HG03039 (cell line): ENCODE measurements around the gene ZNF41.
A peak's percentile ranks its signal among the peaks of the same experiment; 100 is the strongest.
"Not testable (repeated sequence)": the region's sequence is repeated elsewhere in the genome, so short reads cannot be mapped to it uniquely, and the experiment has no call there.

ENCODE experiments used
- ATAC-seq: cut with Tn5 transposase; IDR thresholded peaks from one replicate; pipeline ENCODE4 v1.9.1; 2021; ENCODE audit warnings: mild to moderate bottlenecking, moderate library complexity; ENCODE audit not compliant: unreplicated experiment

The ZNF41 gene

DNA sequence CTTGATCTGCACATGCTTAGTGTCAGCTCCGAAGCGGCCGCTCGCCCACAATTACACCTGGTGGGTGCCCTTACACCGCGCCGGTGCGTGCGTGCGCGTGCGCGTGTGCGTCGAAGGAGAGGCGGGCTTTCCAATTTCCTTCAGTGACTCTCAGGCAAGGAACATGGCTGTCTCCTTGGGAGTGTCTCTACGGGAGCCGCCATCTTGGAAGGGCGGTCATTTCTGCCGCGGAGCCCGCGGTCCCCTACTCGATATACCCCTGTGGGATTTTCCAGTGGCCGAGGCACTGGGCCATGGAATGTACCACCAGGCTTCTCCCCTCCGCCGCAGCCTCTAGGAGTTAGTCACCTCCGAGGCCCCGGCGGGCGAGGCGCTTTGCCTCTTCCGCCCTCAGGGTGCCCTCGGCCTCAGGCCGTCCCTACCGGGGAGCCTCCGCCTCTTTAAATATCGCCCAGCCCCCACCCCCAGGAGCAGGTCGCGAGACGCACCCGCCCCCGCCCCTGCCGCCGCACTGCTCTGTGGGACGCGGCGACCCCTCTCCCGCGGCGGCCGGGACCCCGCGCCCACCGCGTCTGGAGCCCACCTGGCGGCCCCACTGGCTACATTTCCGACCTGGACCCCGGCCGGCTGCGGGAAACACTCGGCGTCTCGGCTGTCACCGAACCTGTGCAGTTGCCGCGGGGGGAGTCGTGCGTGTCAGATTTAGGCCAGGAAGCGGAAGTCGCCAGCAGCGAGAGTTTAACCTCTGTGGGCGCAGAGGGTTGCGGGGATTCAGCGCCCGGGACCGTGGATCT is at the start of gene ZNF41:
TSS of gene ZNF41 (minus strand) at position 711 of the 794 bp plus-strand sequence. CDS start 15,741 bp downstream, outside the sequence.
- peak; percentile 91 for ATAC-seq

DNA sequence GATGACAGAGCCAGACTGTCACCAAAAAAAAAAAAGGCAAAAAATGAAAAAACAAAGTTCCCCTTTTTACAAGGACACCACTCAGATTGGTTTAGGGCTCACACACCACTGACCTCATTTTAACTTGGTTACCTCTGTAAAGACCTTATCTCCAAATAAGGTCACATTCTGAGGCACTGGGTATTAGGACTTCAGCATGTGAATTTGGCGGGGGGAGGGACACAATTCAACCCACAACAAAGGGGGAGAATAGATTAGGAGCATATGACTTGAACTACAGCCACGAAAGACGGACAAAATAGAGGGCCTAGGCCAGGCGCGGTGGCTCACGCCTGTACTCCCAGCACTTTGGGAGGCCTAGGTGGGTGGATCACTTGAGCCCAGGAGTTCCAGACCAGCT is 47.0 kb upstream of the ZNF41 start:
- ATAC-seq, result no peak

DNA sequence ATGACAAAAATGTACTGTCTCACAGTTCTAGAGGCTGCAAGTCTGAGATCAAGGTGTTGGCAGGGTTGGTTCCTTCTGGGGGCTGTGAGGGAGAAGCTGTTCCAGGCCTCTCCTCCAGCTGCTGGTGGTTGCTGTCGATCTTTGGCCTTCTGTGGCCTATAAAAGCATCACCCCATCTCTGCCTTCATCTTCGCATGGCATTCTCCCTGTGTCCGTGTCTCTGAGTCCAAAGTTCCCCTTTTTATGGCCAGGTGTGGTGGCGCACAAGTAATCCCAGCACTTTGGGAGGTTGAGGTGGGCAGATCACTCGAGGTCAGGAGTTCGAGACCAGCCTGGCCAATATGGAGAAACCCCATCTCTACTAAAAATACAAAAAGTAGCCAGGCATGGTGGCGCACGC is 46.5 kb upstream of the ZNF41 start:
- ATAC-seq, result no peak

DNA sequence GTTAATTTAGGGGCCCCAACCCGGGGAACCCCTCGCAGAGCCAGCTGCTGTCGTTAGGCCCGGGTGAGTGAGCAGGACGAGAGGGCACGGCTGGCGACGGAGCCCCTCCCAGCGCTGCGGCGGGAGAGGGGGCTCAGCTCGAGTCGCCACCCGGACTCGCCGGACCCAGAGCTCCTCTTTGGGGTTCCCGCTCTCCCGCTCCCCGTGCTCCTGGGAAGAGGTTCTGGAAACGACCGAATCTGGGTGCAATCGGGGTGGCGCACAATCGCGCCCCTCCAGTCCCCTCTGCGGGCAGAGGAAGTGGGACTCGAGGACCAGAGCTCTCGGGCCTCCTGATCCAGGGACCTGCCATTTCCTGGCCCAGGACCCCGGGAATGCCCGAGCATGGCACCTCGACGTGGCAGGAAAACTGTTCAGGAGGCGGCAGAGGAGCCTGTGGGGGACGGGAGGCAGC is 40.7 kb upstream of the ZNF41 start:
- no peak for ATAC-seq

DNA sequence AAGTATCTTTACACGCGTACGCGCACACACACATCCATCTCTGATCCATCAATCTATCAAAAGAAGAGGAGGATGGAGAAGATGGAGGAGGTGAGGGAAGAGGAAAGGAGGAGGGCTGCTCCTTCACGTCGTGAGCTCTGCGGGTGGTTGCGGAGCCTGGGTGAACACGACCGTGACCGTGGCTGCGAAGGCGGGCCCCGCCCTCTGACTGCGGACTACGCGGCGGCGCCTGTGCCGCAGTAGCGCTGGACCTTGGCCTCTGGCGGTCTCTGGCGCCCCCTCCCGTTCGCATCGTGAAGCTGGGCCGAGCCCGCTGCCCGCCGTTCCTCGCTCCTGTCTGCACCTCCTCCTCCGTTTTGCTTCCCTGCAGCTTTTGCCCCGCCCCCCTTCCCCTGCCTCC is 40.3 kb upstream of the ZNF41 start:
- ATAC-seq, result peak; percentile 93

DNA sequence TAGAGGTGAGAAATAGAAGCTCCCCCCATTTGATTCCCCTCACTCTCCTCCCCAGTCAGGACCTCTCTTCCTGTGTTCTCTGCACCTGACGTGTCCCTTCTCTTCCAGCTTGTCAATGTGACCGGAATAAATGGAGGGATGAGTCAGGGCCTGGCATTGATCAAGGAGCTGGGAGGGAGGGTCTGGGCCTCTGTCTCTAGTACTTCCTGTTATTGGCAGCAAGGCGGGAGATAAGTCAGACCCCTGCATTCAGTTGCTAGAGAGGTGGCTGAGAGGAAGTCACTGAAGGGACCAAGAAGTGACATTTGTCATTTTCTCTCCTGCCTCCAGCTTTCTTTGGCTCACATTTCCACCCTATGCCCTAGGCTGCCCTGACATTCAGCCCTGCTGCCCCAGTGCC is 35.1 kb upstream of the ZNF41 start:
- no peak for ATAC-seq

DNA sequence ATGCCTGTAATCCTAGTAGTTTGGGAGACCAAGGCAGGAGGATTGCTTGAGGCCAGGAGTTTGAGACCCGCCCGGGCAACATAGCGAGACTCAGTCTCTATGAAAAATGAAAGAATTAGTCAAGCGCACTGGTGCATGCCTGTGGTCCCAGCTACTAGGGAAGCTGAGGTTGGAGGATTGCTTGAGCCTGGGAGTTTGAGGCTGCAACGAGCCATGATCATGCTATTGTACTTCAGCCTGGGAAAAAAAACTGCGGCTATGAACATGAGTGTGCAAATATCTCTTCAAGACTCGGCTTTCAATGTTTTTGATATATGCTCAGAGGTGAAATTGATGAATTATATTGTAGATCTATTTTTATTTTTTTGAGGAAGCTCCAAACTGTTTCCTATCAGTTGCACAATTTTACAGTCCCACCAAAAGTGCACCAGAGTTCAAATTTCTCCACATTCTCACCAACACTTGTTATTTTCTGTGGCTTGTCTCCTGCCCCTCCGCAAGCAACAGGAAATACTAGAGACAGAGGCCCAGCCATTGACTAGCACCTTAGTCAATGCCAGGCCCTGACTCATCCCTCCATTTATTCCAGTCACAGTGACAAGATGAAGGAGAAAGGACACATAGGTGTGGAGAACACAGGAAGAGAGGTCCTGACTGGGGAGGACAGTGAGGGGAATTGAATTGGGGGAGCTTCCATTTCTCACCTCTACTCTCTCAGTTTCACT is 33.1 kb upstream of the ZNF41 start:
- no peak for ATAC-seq

DNA sequence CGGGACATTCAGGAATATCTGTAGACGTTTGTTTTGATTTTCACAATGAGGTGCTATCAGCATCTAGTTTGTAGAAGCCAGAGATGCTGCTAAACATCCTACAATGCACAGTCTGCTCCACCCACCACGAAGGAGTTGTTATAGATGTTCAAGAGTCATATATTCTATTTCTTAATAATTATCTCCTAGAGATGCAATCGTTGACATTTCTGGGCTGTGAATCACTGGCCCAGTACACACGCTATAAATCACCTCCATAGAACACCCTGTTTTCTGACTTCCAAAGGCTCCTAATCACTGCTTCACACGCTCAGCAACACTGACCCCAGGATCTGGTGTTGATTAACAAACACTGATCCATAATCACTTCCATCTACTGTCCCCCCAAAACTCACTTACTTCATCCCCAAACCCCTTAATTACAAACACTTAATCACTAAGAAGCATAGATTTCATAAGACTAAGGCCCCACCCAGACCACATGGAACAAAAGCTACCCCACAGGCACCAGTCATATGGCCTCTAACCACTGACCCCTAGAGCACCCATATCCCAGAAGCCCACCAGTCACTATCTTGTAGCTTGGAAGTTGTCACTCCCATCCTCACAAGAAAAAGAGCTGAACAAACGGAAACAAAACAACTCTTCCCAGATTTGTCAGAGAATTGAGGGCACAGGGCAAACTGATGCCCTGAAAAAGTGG is 31.7 kb upstream of the ZNF41 start:
- no peak for ATAC-seq

DNA sequence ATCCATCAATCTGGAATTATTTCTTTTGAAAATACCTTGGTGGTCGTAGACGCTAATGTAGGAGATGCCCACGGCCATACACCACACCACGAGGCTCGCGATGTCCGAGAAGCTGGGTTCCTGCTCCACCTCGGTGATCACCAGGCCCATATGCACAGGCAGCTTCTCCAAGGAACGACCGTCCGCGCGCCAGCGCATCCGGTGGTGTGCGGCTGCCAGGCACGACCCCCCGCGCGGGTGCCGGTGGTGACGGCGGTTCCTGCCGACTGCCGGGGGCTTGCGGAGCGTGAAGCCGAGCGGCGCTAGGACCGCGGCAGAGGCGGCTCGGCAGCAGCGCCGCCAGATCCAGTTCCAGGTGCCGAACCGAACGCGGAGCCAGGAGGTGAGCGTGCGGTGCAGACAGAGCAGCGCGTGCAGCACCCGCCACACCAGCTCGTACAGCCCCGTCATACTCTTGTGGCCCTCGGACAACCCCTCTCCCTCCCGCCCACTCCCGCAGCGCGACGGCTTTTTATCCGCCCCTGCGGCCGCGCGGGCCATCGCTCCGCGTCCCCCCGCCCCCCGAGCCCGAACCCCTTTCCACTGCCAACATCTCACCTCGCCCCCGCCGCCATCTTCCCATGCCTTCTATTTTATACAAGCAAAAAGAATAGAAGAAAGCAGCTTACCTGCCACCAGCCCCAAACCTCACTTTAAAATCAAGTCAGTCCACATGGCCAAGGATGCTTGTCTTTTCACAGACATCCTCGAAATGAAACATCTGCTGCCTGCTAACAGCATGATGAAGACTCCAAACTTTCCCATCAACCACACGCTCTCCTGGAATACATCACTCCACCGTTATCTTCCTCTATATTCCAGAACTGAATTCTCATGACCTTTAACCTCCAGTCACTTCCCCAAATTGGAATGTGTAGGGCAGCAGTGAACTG is 30.3 kb upstream of the ZNF41 start:
- not testable (repeated sequence) for ATAC-seq

DNA sequence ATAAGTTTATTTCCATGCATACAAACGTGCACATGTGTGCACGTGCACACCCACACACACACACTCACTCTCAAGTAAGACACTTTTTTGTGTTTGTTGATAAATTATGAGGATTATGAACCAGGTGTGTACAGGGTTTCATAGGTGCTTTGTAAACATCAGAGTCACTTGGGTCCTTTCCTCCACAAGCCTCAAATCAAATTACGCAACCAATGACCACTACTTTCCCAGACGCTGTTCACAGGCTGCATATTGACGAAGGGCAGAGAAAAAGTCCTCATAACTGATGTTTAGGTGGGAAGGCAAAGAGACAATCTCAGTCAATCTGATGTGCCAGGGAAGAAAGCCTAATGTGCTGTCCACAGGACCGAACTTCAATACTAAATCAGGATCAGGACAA is 29.4 kb upstream of the ZNF41 start:
- not testable (repeated sequence) for ATAC-seq

DNA sequence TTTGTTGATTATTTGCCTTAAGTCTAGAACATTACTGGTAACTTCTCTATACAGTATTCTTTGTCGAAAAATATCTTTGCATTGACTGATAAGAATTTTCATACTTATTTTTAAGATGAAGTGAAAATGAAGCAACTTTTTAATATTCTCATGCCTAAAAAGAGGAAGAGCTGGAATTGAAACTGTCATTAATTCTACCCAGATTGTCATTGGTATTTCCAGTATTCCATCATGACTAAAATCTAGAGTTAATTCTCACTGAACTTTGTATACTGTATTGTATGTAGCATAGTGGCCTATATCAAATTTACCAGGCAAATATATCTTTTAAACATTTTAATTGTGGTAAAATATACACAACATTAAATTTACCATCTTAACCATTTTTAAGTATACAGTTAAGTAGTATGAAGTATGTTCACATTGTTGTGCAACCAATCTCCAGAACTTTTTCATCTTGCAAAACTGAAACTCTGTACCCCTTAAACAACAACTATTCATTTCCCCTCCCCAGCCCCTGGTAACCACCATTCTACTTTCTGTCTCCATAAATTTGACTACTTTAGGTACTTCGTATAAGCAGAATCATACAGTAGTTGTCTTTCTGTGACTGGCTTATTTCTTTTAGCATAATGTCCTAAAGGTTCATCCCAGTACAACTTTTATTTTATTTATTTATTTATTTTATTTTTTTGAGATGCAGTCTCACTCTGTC is 24.3 kb upstream of the ZNF41 start:
- no peak for ATAC-seq

DNA sequence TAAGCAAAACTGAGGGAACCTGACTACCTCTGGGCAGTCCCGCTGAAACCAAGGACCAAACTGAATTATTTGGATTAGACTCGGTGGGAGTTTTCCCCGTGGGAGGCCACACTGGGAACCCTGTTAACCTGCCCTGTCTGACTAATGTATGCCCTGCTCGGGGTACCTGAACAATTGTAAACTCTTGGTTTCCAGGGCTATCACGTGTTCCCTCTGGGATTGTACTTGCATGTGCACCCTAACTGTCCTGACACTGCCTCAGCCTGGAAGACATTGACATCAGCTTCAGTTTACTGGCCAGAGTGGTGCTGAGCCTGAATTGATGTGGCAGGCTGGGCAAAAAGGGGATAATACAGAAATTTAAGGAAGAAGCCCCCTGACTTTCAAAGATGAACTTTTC is 20.1 kb upstream of the ZNF41 start:
- no peak for ATAC-seq

DNA sequence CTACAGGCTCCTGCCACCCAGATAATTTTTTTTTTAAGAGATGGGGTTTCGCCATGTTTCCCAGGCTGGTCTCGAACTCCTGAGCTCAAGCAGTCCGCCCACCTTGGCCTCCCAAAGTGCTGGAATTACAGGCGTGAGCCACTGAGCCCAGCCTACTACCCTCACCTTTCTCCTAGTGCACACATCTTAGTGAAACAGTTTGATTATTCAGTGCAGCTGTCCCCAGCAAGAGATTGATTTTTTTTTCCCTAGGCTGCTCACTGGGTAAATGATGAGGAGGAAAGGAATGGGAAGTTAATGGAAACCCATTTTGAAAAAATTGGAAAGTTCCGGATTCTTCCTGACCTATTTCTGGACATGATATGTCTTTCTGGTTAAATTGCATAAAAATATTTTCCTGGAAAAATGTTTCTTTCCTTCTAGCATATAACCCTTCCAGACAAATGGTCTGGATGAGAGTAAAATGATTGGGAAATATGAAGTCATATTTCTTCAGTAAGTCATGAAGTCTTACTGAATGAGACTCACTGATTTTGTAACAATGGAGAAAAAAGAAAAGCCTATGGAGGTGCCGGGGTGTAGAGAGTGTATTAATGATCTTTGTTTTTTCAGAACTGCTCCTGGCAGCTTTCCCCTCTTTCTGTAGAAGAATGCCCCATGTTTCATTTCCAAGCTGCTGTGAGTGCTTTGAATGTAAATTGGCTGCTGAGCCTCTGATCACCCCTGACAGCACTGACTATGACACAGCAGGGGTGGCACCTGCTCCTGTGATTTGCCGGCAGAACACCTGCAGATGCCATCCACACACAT is 19.5 kb upstream of the ZNF41 start:
- no peak for ATAC-seq

DNA sequence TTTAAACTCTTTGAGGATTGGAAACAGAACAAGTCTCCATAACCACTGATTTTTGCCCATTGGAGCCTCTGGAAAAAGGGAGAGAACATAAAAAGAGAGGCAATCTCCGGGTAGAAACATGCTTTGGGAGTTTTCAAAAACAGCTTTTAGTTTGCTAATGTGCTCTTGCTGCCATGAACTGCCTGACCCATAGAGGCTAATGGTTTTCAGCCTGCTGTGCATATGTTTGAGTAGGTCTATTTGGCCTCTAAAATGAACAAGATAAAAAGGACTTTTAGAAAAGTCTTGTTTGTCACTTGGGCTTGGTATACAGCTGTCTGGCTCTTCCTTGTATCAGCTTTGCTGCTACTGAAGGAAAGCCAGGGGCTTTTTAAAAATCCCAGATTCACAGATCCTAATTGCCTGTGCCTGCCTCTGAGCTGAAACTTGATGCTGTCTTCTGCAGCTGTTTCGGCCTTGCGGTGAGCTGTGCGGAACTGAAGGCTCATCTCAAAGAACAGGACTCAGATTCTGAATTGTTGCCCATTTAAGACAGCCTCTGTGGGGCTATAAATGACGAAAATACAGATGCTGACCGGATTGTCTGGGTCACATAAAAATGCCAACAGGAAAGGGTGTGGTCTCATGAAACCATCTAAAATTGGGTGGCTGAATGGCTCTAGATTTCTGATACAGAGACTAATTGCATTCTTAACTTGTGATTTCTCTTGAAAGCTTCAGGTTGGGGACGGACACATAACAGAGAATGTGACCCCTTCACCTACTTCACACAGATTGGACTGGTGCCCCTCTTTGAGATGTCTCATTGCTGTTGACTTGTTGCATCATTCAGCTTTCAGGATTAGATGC is 18.4 kb upstream of the ZNF41 start:
- ATAC-seq, result no peak

DNA sequence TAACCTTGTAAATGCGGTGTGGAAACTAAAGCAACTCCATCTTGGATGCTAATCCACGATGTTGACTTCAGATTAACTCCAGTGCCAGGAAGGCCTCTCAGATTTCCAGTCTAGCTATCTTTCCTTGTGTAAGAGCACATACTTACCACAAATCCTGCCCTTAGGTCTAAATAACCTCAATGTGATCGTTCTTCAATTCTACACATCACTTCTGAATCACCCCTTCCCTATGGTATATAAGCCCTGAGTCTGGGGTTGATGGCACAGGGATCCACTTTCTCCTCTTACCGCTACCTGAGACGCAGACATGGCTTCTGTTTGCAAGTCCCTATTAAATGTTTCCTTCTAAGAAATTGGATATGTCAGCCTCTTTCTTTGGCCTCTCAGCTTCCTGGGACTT is 17.5 kb upstream of the ZNF41 start:
- ATAC-seq, result no peak

DNA sequence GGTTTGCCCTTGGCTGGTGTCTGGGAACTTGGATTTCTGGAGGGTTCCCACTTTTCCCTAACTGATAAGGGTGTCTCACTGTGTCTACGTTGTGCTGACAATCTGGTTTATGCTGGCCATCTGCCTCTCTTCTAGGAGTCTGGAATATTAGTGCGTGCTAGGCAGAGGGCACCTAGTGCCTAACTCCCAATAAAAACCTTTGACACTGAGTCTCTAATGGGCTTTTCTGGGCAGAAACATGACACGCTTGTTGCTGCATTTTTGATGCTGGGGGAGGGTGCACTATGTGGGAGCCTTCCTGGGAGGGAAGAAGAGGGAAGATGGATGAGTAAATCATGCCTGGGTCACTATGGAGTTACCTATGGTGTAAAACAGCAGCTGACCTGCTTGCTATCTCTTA is 16.3 kb upstream of the ZNF41 start:
- ATAC-seq, result no peak

DNA sequence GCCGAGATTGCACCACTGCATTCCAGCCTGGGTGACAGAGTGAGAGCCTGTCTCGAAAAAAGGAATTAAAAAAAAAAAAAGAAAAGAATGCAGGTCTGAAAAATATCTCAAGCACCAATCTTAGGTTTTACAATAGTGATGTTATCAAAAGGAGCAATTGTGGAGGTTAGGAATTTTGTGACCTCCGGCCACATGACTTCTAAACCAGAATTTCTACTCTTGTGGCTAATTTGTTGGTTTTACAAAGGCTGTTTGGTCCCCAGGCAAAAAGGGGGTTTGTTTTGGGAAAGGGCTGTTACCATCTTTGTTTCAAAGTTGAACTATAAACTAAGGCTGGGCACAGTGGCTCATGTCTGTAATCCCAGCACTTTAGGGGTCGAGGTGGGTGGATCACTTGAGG is 15.4 kb upstream of the ZNF41 start:
- no peak for ATAC-seq

DNA sequence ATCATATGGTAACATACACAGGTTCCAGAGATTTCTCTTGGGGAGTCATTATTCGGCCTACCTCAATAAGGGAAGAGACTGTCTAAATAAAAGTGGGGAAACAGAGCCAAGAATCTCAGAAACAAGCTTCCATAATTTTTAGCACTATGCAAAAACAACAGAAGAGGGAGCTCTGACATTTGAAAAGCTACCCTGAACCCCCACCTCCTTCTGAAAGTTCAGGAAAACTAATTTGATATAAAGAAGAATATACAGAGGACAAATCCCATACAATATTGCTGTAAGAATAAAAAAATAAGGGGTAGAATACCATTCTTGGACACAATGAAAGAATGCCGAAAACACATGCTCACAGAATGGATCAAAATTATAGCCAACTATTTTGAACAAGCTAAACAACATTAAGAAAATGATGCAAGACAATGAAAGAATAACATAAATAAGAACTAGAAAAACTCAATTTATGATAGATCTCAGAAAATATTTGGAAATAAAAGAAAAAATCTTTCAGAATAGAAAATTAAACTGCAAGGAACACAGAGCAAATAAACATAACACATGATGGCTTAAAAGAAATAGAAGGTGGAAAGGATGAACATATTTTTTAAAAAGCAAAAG is 14.4 kb upstream of the ZNF41 start:
- ATAC-seq, result no peak
